ENCODE measurements around the gene IL1R1. TPM values are rescaled to one million over a fixed set of nuclear protein-coding genes. Genes with fewer than 3 reads are reported as not detected.
A peak's percentile ranks its signal among the peaks of the same experiment; 100 is the strongest.

The IL1R1 gene
- total RNA-seq, 2 donors from 2014 or later = 41.7 to 68.1 TPM

- no peak for ATAC-seq (replicated peaks)
- H3K4me3 Mint-ChIP-seq = no peak overlapping the region
- H3K36me3 Mint-ChIP-seq (ENCODE audit: low read depth) = peaks cover 18% of the 10 kb centered on the region
- H3K4me1 Mint-ChIP-seq = peaks cover 9% of the 10 kb centered on the region
- H3K9me3 Mint-ChIP-seq = peaks cover 4% of the 10 kb centered on the region
- H3K27ac Mint-ChIP-seq = no peak overlapping the region
- no peaks in the 10 kb centered on the region for H3K27me3 Mint-ChIP-seq
These were observed 41.5 kb downstream of the IL1R1 start for GRCh38 chr2:102184018-102184417.

GRCh38 chr2:102184568-102184967, 42.0 kb downstream of the IL1R1 start:
- H3K4me1 Mint-ChIP-seq = peaks cover 9% of the 10 kb centered on the region
- H3K27ac Mint-ChIP-seq = no peak overlapping the region
- ATAC-seq (replicated peaks) = no peak
- H3K36me3 Mint-ChIP-seq (ENCODE audit: low read depth) = peaks cover 13% of the 10 kb centered on the region
- H3K4me3 Mint-ChIP-seq = no peak overlapping the region
- no peaks in the 10 kb centered on the region for H3K27me3 Mint-ChIP-seq
- H3K9me3 Mint-ChIP-seq = peaks cover 4% of the 10 kb centered on the region

- H3K4me3 Mint-ChIP-seq = no peak overlapping the region
- ATAC-seq (replicated peaks) = peak; percentile 27
These were observed 42.8 kb downstream of the IL1R1 start for GRCh38 chr2:102185347-102185746.

GRCh38 chr2:102186791-102187495, 44.4 kb downstream of the IL1R1 start, which contains the start of gene IL1RL2:
TSS of gene IL1RL2 (plus strand) at chr2:102187023. CDS start at chr2:102187868, 845 bp downstream.
- peak; percentile 55 for ATAC-seq (replicated peaks)
- peak within 1 kb of the TSS; percentile 85 for H3K27ac Mint-ChIP-seq

More at GRCh38 chr2:102185347-102185746, 42.8 kb downstream of the IL1R1 start:
- Mint-ChIP-seq H3K9me3 (peaks cover 4% of the 10 kb centered on the region), H3K4me1 (peaks cover 9% of the 10 kb centered on the region), H3K27ac (no peak overlapping the region), H3K36me3 (ENCODE audit: low read depth) (peaks cover 7% of the 10 kb centered on the region), H3K27me3 (no peaks in the 10 kb centered on the region)

GRCh38 chr2:102187496-102188150, 45.1 kb downstream of the IL1R1 start:
- H3K4me3 Mint-ChIP-seq = peak overlapping the region; percentile 87
- H3K27me3 Mint-ChIP-seq = no peaks in the 10 kb centered on the region
- H3K36me3 Mint-ChIP-seq (ENCODE audit: low read depth) = peaks cover 7% of the 10 kb centered on the region
- H3K4me1 Mint-ChIP-seq = peaks cover 5% of the 10 kb centered on the region
- peak overlapping the region; percentile 85 for H3K27ac Mint-ChIP-seq
- peak; percentile 79 for ATAC-seq (replicated peaks)
- H3K9me3 Mint-ChIP-seq = peaks cover 4% of the 10 kb centered on the region

More at GRCh38 chr2:102186791-102187495, 44.4 kb downstream of the IL1R1 start, which contains the start of gene IL1RL2:
- Mint-ChIP-seq H3K9me3 (peaks cover 4% of the 10 kb centered on the region), H3K4me3 (peak within 1 kb of the TSS; percentile 87), H3K27me3 (no peaks in the 10 kb centered on the region), H3K4me1 (peaks cover 5% of the 10 kb centered on the region), H3K36me3 (ENCODE audit: low read depth) (peaks cover 7% of the 10 kb centered on the region)

GRCh38 chr2:102190430-102191107, 48.0 kb downstream of the IL1R1 start:
- H3K27ac Mint-ChIP-seq = no peak overlapping the region
- H3K4me1 Mint-ChIP-seq = peaks cover 5% of the 10 kb centered on the region
- H3K27me3 Mint-ChIP-seq = no peaks in the 10 kb centered on the region
- ATAC-seq (replicated peaks) = no peak
- H3K9me3 Mint-ChIP-seq = peaks cover 4% of the 10 kb centered on the region
- no peak overlapping the region for H3K4me3 Mint-ChIP-seq
- peaks cover 7% of the 10 kb centered on the region for H3K36me3 Mint-ChIP-seq (ENCODE audit: low read depth)

- peaks cover 5% of the 10 kb centered on the region for H3K4me1 Mint-ChIP-seq
- no peaks in the 10 kb centered on the region for H3K27me3 Mint-ChIP-seq
- H3K4me3 Mint-ChIP-seq = no peak overlapping the region
- H3K9me3 Mint-ChIP-seq = peaks cover 4% of the 10 kb centered on the region
- peaks cover 7% of the 10 kb centered on the region for H3K36me3 Mint-ChIP-seq (ENCODE audit: low read depth)
- no peak overlapping the region for H3K27ac Mint-ChIP-seq
- no peak for ATAC-seq (replicated peaks)
These were observed 49.0 kb downstream of the IL1R1 start for GRCh38 chr2:102191501-102191900.

- H3K27me3 Mint-ChIP-seq = no peaks in the 10 kb centered on the region
- H3K4me1 Mint-ChIP-seq = peaks cover 7% of the 10 kb centered on the region
- H3K36me3 Mint-ChIP-seq (ENCODE audit: low read depth) = peaks cover 2% of the 10 kb centered on the region
- no peak overlapping the region for H3K27ac Mint-ChIP-seq
- H3K4me3 Mint-ChIP-seq = no peak overlapping the region
- H3K9me3 Mint-ChIP-seq = peaks cover under 1% of the 10 kb centered on the region
- ATAC-seq (replicated peaks) = no peak
These were observed 50.5 kb downstream of the IL1R1 start for GRCh38 chr2:102193074-102193473.

- ATAC-seq (replicated peaks) = no peak
- peaks cover 6% of the 10 kb centered on the region for H3K4me1 Mint-ChIP-seq
- no peaks in the 10 kb centered on the region for H3K27me3 Mint-ChIP-seq
- H3K36me3 Mint-ChIP-seq (ENCODE audit: low read depth) = no peaks in the 10 kb centered on the region
- H3K27ac Mint-ChIP-seq = no peak overlapping the region
- no peak overlapping the region for H3K4me3 Mint-ChIP-seq
- H3K9me3 Mint-ChIP-seq = no peaks in the 10 kb centered on the region
These were observed 52.2 kb downstream of the IL1R1 start for GRCh38 chr2:102194609-102195268.

GRCh38 chr2:102197389-102198137, 55.0 kb downstream of the IL1R1 start:
- Mint-ChIP-seq H3K27ac (no peak overlapping the region), H3K4me3 (no peak overlapping the region), H3K4me1 (peaks cover 6% of the 10 kb centered on the region), H3K36me3 (ENCODE audit: low read depth) (no peaks in the 10 kb centered on the region), H3K9me3 (no peaks in the 10 kb centered on the region), H3K27me3 (no peaks in the 10 kb centered on the region)
- ATAC-seq (replicated peaks) = no peak

- H3K27me3 Mint-ChIP-seq = no peaks in the 10 kb centered on the region
- no peaks in the 10 kb centered on the region for H3K36me3 Mint-ChIP-seq (ENCODE audit: low read depth)
- peaks cover 6% of the 10 kb centered on the region for H3K4me1 Mint-ChIP-seq
- H3K4me3 Mint-ChIP-seq = no peak overlapping the region
- ATAC-seq (replicated peaks) = no peak
- peaks cover 8% of the 10 kb centered on the region for H3K9me3 Mint-ChIP-seq
- no peak overlapping the region for H3K27ac Mint-ChIP-seq
These were observed 58.0 kb downstream of the IL1R1 start for GRCh38 chr2:102200539-102200938.

- Mint-ChIP-seq H3K4me1 (no peaks in the 10 kb centered on the region), H3K27me3 (no peaks in the 10 kb centered on the region), H3K9me3 (peaks cover 8% of the 10 kb centered on the region), H3K36me3 (ENCODE audit: low read depth) (no peaks in the 10 kb centered on the region), H3K27ac (no peak overlapping the region), H3K4me3 (no peak overlapping the region)
- ATAC-seq (replicated peaks) = no peak
These were observed 62.1 kb downstream of the IL1R1 start for GRCh38 chr2:102204638-102205037.

- Mint-ChIP-seq H3K27me3 (no peaks in the 10 kb centered on the region), H3K27ac (no peak overlapping the region), H3K36me3 (ENCODE audit: low read depth) (no peaks in the 10 kb centered on the region), H3K9me3 (peaks cover 8% of the 10 kb centered on the region), H3K4me1 (no peaks in the 10 kb centered on the region), H3K4me3 (no peak overlapping the region)
- no peak for ATAC-seq (replicated peaks)
These were observed 64.3 kb downstream of the IL1R1 start for GRCh38 chr2:102206666-102207341.

Data from activated T-helper 17 cell treated with anti-CD3 and anti-CD28 coated beads, Interleukin-2, amount 50 U/mL, for 72 hours (primary cell).